ENCODE measurements around the gene TCF12.

TCF12 gene

GRCh38 chr15:56944485-56944884 lies 26.0 kb downstream of the TCF12 start:
- H3K27ac ChIP-seq (replicated peaks): no peak overlapping the region

GRCh38 chr15:56946150-56946549 lies 27.7 kb downstream of the TCF12 start:
- no peak for DNase-seq (ENCODE audit: low read depth in 1 of 2, low spot score in 1 of 2)
- Histone ChIP-seq H3K27ac (replicated peaks) (no peak overlapping the region), H3K4me3 (replicated peaks; ENCODE audit: insufficient read depth, low read length) (no peak overlapping the region), H3K27me3 (ENCODE audit: insufficient read depth, poor library complexity, severe bottlenecking) (no peaks in the 10 kb centered on the region)
- TF ChIP-seq REST (IDR thresholded peaks at IDR 0.05; ENCODE audit: insufficient replicate concordance, low read depth) (no peak), CTCF (IDR thresholded peaks at IDR 0.05; ENCODE audit: insufficient read depth, low read length) (no peak), GABPA (IDR thresholded peaks at IDR 0.05; ENCODE audit: low read depth) (no peak), POLR2AphosphoS5 (IDR thresholded peaks at IDR 0.05; ENCODE audit: low read depth) (no peak), SPI1 (IDR thresholded peaks at IDR 0.05; ENCODE audit: borderline replicate concordance, low read depth) (no peak)

More at GRCh38 chr15:56944485-56944884, 26.0 kb downstream of the TCF12 start:
- TF ChIP-seq GABPA (IDR thresholded peaks at IDR 0.05; ENCODE audit: low read depth): no peak
- no peak for TF ChIP-seq REST (IDR thresholded peaks at IDR 0.05; ENCODE audit: insufficient replicate concordance, low read depth)
- TF ChIP-seq SPI1 (IDR thresholded peaks at IDR 0.05; ENCODE audit: borderline replicate concordance, low read depth): no peak
- no peak for TF ChIP-seq POLR2AphosphoS5 (IDR thresholded peaks at IDR 0.05; ENCODE audit: low read depth)
- no peak for TF ChIP-seq CTCF (IDR thresholded peaks at IDR 0.05; ENCODE audit: insufficient read depth, low read length)
- DNase-seq (ENCODE audit: low read depth in 1 of 2, low spot score in 1 of 2): no peak
- no peaks in the 10 kb centered on the region for H3K27me3 ChIP-seq (ENCODE audit: insufficient read depth, poor library complexity, severe bottlenecking)
- H3K4me3 ChIP-seq (replicated peaks; ENCODE audit: insufficient read depth, low read length): no peak overlapping the region

GRCh38 chr15:56948000-56948763 lies 29.7 kb downstream of the TCF12 start:
- Histone ChIP-seq H3K27ac (replicated peaks) (no peak overlapping the region), H3K4me3 (replicated peaks; ENCODE audit: insufficient read depth, low read length) (no peak overlapping the region), H3K27me3 (ENCODE audit: insufficient read depth, poor library complexity, severe bottlenecking) (no peaks in the 10 kb centered on the region)
- TF ChIP-seq GABPA (IDR thresholded peaks at IDR 0.05; ENCODE audit: low read depth): no peak
- no peak for TF ChIP-seq REST (IDR thresholded peaks at IDR 0.05; ENCODE audit: insufficient replicate concordance, low read depth)
- no peak for TF ChIP-seq CTCF (IDR thresholded peaks at IDR 0.05; ENCODE audit: insufficient read depth, low read length)
- no peak for TF ChIP-seq POLR2AphosphoS5 (IDR thresholded peaks at IDR 0.05; ENCODE audit: low read depth)
- TF ChIP-seq SPI1 (IDR thresholded peaks at IDR 0.05; ENCODE audit: borderline replicate concordance, low read depth): no peak
- DNase-seq (ENCODE audit: low read depth in 1 of 2, low spot score in 1 of 2): no peak

All from HL-60 (cell line).